ENCODE measurements around the gene DICER1.
A peak's percentile ranks its signal among the peaks of the same experiment; 100 is the strongest.
"Not testable (repeated sequence)": the region's sequence is repeated elsewhere in the genome, so short reads cannot be mapped to it uniquely, and the experiment has no call there.

The DICER1 gene

DNA sequence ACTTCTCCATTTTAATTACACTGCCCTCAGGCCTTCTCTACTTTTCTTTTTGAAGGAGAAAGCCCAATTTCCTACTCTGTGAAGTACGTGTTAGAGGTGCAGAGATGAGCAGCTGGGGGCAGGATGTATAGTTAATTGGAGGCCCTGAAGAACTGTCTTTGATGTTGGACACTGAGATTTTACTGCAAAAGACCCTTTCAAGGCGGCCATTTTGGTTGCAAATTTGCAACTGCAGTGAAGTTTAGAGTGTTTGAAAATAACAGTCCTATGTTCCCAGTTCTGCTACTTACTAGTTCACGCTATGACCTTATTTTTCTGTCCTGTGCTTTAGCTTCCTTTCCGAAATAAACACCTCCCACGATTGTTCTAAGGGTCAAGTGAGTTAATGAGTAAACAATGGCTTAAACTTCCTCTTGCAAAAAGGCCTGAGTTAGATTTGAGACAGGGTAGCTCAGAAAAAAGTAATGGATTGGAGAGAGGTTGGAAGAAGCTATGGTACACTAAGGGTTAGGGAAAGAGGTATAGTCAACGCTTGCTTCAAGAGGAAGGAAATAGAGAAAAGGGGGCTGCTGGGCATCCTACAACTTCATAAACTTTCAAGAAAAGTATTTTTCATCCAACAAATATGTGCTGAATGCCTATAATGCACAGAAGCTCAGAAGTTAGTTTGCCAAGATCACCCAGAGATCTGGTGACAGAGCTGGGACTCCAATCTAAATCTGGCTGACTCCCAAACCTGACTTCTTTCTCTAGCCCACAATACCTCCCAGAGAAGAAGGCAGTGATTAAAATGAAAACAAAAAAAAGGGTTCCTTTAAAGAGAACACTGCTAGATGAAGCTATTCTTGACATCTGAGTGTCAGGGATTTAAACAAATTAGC lies 26.4 kb upstream of the DICER1 start:
- no peak for DNase-seq

DNA sequence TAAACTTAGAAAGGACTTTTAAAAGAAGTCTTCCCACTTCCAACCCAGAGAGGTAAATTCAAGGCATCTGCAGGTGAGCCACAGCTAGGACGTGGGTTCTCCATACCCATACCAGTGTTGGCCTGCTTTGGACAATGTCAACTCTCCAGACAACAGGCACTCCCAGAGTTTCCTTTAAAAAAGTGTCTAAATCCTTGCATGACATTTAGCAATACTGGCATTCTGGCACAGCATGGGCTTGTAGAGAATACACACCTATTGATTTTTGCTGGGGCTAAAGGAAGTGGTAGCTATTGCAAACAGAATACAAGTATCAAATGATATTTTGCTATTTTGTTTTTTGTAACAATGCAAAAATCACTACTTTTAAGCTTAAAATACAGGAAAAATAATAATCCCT lies 25.8 kb upstream of the DICER1 start:
- no peak for DNase-seq

GRCh38 chr14:95182379-95182778 lies 25.1 kb upstream of the DICER1 start:
- no peak for DNase-seq

DNA sequence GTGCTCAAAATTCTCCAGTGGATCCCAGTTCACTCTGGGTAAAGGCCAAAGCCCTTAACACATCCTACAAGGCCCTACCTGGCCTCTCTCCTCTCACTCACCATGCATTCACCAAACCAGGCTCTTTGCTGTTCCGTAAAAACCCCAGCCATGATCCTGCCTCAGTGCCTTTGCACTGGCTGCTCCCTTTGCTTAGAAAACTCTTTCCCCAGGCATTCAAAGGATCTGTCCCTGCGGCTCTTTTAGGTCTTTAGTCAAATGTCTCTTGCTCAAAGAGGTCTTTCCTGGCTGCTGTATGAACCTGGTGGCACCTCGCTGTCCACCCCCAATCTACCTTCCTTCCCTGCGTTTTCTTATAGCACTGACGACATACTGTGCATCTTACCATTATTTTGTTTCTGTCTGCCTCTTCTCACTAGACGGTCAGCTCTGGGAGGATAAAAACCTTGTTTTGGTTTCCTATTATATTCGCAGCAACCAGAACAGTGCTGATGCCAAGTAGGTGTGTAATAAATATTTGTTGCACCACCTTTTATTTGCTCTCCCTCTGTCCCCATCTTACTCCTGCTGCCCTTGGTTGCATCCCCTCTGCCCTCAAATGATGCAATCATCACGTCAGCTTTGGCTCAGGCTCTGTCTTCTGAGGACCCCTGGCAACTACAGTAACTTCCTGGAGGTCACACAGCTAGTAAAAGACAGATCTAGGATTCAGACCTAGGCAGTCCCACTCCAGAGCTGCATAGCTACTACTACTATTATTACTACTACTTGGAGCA lies 23.8 kb upstream of the DICER1 start:
- no peak for DNase-seq

DNA sequence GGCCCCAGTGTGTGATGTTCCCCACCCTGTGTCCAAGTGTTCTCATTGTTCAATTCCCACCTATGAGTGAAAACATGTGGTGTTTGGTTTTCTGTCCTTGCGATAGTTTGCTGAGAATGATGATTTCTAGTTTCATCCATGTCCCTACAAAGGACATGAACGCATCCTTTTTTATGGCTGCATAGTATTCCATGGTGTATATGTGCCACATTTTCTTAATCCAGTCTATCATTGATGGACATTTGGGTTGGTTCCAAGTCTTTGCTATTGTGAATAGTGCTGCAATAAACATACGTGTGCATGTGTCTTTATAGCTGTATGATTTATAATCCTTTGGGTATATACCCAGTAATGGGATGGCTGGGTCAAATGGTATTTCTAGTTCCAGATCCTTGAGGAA lies 18.3 kb upstream of the DICER1 start:
- DNase-seq, result not testable (repeated sequence)

GRCh38 chr14:95174184-95174792 lies 17.0 kb upstream of the DICER1 start:
- no peak for DNase-seq

- no peak for DNase-seq
These were observed 16.2 kb upstream of the DICER1 start for GRCh38 chr14:95173518-95173917.

DNA sequence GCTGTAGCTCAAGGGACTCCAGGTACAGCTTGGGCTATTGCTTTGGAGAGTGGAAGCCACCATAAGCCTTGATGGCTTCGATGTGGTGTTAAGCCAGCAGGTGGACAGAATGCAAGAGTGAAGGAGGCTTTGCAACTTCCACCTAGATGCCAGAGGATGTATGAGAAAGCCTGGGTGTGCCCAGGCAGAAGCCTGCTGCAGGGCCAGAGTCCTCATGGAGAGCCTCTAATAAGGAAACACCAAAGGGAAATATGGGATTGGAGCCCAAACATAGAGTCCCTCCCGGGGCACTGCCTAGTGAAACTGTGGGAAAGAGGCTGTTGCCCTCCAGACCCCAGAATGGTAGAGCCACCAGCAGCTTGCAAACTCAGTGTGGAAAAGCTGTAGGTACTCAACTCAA lies 9.8 kb upstream of the DICER1 start:
- no peak for DNase-seq

DNA sequence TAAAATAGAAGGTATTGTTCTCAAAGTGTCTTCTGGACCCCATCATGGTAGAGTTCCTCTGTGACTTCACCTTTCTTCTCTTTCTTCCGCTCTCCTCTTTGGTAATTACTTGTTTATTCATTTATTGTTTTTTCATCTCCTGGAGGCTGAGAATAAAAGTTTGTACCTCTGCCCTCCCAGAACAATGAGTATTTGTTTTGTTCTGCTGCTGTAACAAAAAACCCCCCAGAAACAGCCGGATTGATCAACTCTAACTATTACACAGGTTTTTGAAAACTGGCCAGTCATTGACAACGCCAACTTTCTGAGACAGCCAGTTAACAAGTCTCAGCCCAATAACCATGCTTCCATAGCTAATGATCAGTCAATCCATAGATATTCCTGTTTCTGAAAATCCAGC lies 8.2 kb upstream of the DICER1 start:
- no peak for DNase-seq

GRCh38 chr14:95164506-95164905 lies 7.2 kb upstream of the DICER1 start:
- DNase-seq, result no peak

DNA sequence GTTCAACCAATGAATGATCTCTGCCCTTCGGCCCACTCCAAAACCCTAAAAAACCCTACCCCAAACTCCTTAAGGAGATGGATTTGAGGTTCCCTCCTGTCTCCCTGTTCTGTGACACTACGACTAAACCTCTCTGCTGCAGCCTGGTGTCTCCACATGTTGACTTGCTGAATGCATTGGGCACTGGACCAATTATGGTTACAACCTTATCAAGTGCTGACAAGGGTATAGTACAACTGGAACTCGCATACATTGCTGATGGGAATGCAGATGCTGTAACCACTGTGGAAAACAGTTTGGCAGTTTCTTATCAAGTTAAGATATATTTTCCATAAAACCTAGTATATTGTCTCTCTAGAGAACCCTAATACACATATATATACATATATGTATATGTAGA lies 6.3 kb upstream of the DICER1 start:
- no peak for DNase-seq

- DNase-seq, result no peak
These were observed 5.8 kb upstream of the DICER1 start for GRCh38 chr14:95163132-95163531.

DNA sequence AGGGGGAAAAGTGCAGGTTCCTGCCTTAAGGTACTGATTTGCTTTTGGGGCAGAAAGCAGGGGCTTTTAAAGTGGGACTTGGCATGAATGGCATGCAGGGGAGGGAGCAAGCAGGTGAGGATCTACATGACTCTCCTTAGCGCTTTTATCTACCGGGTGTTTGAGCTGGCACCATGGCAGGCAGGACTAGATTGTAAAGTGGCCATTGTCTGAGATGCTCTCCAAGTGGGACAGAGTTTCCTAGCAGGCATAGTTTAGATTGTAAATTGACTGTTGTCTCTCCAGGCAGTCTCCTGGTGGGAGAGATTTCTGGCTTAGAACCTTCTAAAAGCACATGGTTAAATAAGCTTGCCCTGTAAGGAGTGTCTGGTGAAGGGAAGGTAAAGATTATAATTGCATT lies 5.3 kb upstream of the DICER1 start:
- no peak for DNase-seq

- DNase-seq, result no peak
These were observed 342 bp downstream of the DICER1 start for GRCh38 chr14:95157048-95157326.

DNA sequence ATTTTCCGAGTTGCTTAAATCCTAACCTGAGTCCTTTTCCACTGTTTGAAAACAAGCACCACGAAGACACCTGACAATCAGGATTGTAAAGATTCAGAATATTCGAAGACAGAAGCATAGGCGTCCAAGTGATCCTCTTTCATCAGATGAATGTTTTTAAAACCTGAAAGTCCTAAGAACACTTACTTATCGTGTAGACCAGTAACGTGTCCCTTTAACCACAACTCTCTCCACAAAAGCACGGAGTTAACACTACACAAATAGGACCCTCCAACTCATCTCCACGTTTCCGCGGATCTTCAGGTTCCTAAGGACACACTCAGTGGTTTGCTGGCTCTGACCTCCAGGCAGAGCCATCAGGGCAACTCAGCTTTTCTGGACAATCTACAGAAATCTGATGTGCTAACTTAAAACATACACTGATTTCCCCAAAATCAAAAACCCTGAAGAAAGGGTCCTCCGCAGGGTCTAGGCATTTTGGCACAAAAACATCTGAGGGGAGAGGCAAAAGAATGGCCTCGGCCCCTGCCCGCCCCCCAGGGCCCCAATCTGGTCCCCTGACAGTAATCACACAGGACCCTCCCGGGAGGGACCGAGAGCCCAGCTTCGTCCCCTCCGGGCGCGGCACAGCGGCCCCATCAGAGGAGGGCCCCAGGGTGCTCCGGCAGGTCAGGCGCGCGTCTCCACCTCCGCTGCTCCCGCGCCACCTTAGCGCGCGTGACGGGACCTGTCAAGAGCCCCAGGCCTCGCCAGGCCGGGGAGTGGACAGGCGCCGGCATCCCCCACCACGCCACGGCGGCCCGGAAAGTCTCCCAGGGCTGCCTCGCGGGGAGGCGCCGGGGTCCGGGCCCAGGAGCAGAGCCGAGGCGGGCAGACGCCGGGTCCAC lies 925 bp downstream of the DICER1 start:
- DNase-seq, result peak in 1 of 2 donors; percentile 25

- DNase-seq, result no peak
These were observed 2.3 kb downstream of the DICER1 start for GRCh38 chr14:95155045-95155444.

DNA sequence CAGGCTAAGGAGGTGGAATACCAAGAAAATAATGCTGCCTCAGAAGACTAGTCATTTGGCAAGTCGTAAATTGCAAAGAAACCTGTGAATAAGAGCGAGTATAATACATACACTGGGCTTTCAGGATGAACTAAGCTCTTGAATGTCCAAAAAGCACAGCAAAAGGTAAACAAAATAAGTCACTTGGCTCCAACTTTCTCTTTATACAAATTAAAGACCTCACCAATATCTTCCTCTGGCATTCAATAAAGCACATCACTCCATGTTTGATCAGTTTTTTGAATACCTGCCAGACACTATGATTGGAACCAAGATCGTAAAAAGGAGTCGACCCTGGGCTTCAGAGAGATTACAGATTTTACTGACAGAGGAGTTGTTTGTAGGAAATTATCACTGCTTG lies 3.5 kb downstream of the DICER1 start:
- DNase-seq, result no peak

DNA sequence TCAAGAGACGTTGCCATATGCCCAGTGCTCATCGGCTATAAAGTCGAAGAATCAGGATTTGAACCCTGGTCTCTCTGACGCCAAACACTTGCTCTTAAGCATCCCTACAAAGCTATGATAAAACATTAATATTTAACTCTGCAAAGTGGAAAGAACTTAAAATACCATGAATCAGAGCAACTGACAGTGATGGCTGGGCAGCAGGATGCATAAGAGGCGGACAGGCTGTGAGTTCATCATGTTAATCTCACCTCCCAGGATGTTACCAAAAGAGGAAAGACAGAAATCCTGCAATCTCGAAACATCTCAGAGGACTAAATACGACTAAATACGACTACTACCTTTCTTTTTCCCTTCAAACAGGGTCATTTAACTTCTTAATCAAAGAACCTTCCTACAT lies 5.8 kb downstream of the DICER1 start:
- DNase-seq, result no peak

DNA sequence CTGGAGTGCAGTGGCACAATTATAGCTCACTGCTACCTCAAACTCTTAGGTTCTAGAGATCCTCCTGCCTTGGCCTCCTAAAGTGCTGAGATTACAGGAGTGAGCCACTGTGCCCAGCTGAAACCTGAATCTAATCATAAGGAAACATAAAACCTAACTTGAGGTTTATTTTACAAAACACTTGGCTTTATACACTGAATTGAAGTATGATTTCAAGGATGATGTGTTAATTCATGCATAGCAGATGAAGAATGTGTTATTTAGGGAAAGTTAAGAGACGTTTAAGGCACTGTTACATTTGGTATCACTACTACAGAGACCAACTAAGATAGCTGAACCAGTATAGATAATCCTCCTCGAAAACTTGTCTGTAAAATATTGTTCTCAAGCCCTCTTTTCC lies 6.4 kb downstream of the DICER1 start:
- no peak for DNase-seq

GRCh38 chr14:95149441-95149840 lies 7.9 kb downstream of the DICER1 start:
- DNase-seq, result no peak

DNA sequence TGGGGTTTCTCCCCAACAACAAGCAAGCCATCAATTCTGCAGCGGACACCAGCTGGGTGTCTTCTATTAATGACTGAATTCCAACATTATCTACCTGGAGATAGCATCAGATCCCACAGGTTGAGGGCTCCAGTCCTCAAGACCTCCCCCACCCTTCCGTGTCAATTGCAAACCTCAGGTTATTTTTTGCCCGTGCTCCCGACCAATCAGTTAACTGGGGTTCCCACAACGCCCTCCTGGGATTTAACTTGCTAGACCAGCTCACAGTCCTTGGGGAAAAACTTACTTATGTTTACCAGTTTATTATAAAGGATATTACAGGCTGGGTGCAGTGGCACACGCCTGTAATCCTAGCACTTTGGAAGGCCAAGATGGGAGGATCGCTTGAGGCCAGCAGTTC lies 9.7 kb downstream of the DICER1 start:
- no peak for DNase-seq

- peak in 1 of 2 donors; percentile 6 for DNase-seq
These were observed 11.1 kb downstream of the DICER1 start for GRCh38 chr14:95146079-95146771.

All from CD4-positive, alpha-beta T cell treated with Interleukin-1 beta for 1 hour (primary cell).